Thymus (tissue), 11 donors: ENCODE measurements around the gene RBM38. TPM values are rescaled to one million over a fixed set of nuclear protein-coding genes. Genes with fewer than 3 reads are reported as not detected.
A peak's percentile ranks its signal among the peaks of the same experiment; 100 is the strongest.

ENCODE experiments used
- DNase-seq, 9 donors: peaks; one replicate each; pipeline ENCODE4 v3.0.0-alpha.2; 2013; ENCODE audit warnings: low spot score in 9 of 9, low read depth in 6 of 9, missing footprints in 1 of 9
- H3K27ac ChIP-seq, 2 donors: one replicate each; pipeline ENCODE4 v1.5.1; 2013; ENCODE audit warnings: control low read depth in 1 of 2, low read depth in 1 of 2, low read length in 1 of 2, mild to moderate bottlenecking in 1 of 2, moderate library complexity in 1 of 2
- H3K27me3 ChIP-seq, 2 donors: one replicate each; pipeline ENCODE4 v1.5.1; 2013; ENCODE audit warnings: low read length in 1 of 2; ENCODE audit not compliant: control insufficient read depth in 2 of 2, insufficient read depth in 1 of 2
- H3K36me3 ChIP-seq, 2 donors: one replicate each; pipeline ENCODE4 v1.5.1; 2013; ENCODE audit warnings: low read length in 1 of 2, mild to moderate bottlenecking in 1 of 2, moderate library complexity in 1 of 2; ENCODE audit not compliant: control insufficient read depth in 2 of 2, insufficient read depth in 2 of 2
- H3K4me1 ChIP-seq, 2 donors: one replicate each; pipeline ENCODE4 v1.5.1; 2013; ENCODE audit warnings: low read length in 2 of 2; ENCODE audit not compliant: control insufficient read depth in 2 of 2, insufficient read depth in 2 of 2
- H3K4me3 ChIP-seq, 2 donors: one replicate each; pipeline ENCODE4 v1.5.1; 2013; ENCODE audit warnings: low read length in 2 of 2, control low read depth in 1 of 2, mild to moderate bottlenecking in 1 of 2
- H3K9me3 ChIP-seq, 2 donors: one replicate each; pipeline ENCODE4 v1.5.1; 2013; ENCODE audit warnings: low read length in 1 of 2, mild to moderate bottlenecking in 1 of 2; ENCODE audit not compliant: control insufficient read depth in 2 of 2, insufficient read depth in 1 of 2
- WGBS: extraction: QIAGEN DNeasy Blood & Tissue Kit; methylation state at CpG from one replicate; pipeline ENCODE4 v1.1.7; 2013; 5-methylcytosine and 5-hydroxymethylcytosine counted together
- polyA plus RNA-seq: library from polyadenylated mRNA; stranded (reverse); fragments of 200-250 nt; gene quantifications from one replicate; pipeline ENCODE4 v1.2.3, GENCODE V29; 2013
- total RNA-seq: library from RNA; stranded (reverse); fragments of 120-200 nt; gene quantifications from one replicate; pipeline ENCODE4 v1.2.4, GENCODE V29; 2013
- donor health status: healthy.

RBM38 gene
- total and polyA plus RNA-seq, 2 donors = 49.2 to 84.6 TPM

GRCh38 chr20:57433657-57434389, 42.6 kb downstream of the RBM38 start:
- peaks cover 0 to 10% of the 10 kb centered on the region in 2 donors for H3K27me3 ChIP-seq
- peaks cover 0 to 14% of the 10 kb centered on the region in 2 donors for H3K9me3 ChIP-seq
- DNase-seq = peak in 1 of 9 donors; percentile 40
- H3K4me1 ChIP-seq = peaks cover 40 to 49% of the 10 kb centered on the region in 2 donors
- H3K27ac ChIP-seq = peak overlapping the region in 1 of 2 donors; percentile 93
- WGBS = 84% methylated on average over 14 of the region's 14 CpGs
- no peak overlapping the region for H3K4me3 ChIP-seq
- H3K36me3 ChIP-seq = no peaks in the 10 kb centered on the region

GRCh38 chr20:57434390-57434700, 43.1 kb downstream of the RBM38 start:
- peak in 1 of 9 donors; percentile 39 for DNase-seq
- Histone ChIP-seq H3K27ac (no peak overlapping the region), H3K4me3 (no peak overlapping the region), H3K27me3 (peaks cover 0 to 10% of the 10 kb centered on the region in 2 donors), H3K9me3 (peaks cover 0 to 14% of the 10 kb centered on the region in 2 donors), H3K4me1 (peaks cover 40 to 49% of the 10 kb centered on the region in 2 donors), H3K36me3 (no peaks in the 10 kb centered on the region)
- WGBS = 93% methylated on average over 9 of the region's 9 CpGs

- WGBS = 62% methylated on average over 10 of the region's 10 CpGs
- Histone ChIP-seq H3K27ac (peak overlapping the region in 1 of 2 donors; percentile 3), H3K9me3 (peaks cover 0 to 14% of the 10 kb centered on the region in 2 donors), H3K27me3 (peaks cover 0 to 10% of the 10 kb centered on the region in 2 donors), H3K4me3 (no peak overlapping the region), H3K4me1 (peaks cover 40 to 49% of the 10 kb centered on the region in 2 donors), H3K36me3 (no peaks in the 10 kb centered on the region)
- DNase-seq = no peak
Observed at GRCh38 chr20:57435105-57435497, 43.9 kb downstream of the RBM38 start.

GRCh38 chr20:57435498-57436222, 44.5 kb downstream of the RBM38 start:
- H3K36me3 ChIP-seq = no peaks in the 10 kb centered on the region
- H3K9me3 ChIP-seq = peaks cover 0 to 14% of the 10 kb centered on the region in 2 donors
- H3K27me3 ChIP-seq = peaks cover 0 to 10% of the 10 kb centered on the region in 2 donors
- H3K4me1 ChIP-seq = peaks cover 40 to 50% of the 10 kb centered on the region in 2 donors
- H3K27ac ChIP-seq = peak overlapping the region in 1 of 2 donors; percentile 20
- DNase-seq = peak in 6 of 9 donors; percentile 37 to 80 (median 54)
- H3K4me3 ChIP-seq = no peak overlapping the region
- WGBS = 42% methylated on average over 25 of the region's 25 CpGs

DNA sequence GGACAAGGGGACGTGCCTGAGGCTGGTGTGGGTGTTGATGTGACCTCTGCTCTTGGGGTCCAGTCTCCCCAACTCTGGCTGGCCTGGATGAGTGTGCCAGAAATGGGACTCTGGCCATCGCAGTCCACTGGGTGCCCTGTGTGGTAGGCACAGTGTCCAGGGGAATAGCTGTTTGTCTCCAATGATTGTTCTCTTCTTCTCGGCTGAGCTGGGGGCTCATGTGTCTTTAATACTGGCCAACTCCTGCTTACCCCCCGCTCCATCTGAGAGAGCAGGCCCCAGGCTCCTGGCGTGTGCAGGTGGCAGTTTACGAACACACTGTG, 45.0 kb downstream of the RBM38 start:
- 96% methylated on average over 6 of the region's 6 CpGs for WGBS
- Histone ChIP-seq H3K4me1 (peaks cover 40 to 51% of the 10 kb centered on the region in 2 donors), H3K27ac (no peak overlapping the region), H3K36me3 (no peaks in the 10 kb centered on the region), H3K4me3 (no peak overlapping the region), H3K9me3 (peaks cover 0 to 14% of the 10 kb centered on the region in 2 donors), H3K27me3 (peaks cover 0 to 10% of the 10 kb centered on the region in 2 donors)
- DNase-seq = no peak

- Histone ChIP-seq H3K4me1 (peaks cover 36 to 42% of the 10 kb centered on the region in 2 donors), H3K27me3 (peaks cover 0 to 10% of the 10 kb centered on the region in 2 donors), H3K9me3 (peaks cover 0 to 14% of the 10 kb centered on the region in 2 donors), H3K27ac (no peak overlapping the region), H3K4me3 (no peak overlapping the region), H3K36me3 (no peaks in the 10 kb centered on the region)
- DNase-seq = no peak
- 87% methylated on average over 9 of the region's 9 CpGs for WGBS
Observed at GRCh38 chr20:57437267-57437666, 46.1 kb downstream of the RBM38 start.

DNA sequence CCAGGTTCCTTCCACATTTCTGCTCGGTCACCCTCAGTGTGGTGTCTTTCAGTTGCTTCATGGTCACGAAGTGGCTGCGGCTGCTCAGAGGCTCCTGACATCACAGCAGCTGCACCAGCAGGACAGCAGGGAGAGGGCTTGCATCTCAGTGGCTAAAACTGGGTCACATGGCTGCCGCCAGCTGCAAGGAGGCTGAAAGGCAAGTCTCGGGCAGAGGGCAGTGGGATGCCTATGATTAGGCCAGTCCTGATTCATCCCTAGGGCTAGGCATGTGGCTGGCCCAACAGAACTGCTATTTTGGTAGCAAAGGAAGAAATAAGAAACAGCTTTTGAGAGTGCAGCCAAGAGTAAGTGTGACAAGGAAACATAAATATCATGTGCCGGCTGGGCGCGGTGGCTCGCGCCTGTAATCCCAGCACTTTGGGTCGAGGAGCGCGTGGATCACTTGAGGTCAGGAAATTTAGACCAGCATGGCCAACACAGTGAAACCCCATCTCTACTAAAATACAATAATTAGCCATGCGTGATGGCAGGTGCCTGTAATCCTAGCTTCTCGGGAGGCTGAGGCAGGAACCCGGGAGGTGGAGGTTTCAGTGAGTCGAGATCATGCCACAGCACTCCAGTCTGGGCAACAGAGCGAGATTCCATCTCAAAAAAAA, 46.6 kb downstream of the RBM38 start:
- peaks cover 0 to 14% of the 10 kb centered on the region in 2 donors for H3K9me3 ChIP-seq
- no peaks in the 10 kb centered on the region for H3K36me3 ChIP-seq
- WGBS = 84% methylated on average over 18 of the region's 18 CpGs
- H3K4me3 ChIP-seq = no peak overlapping the region
- H3K27ac ChIP-seq = no peak overlapping the region
- peaks cover 30 to 36% of the 10 kb centered on the region in 2 donors for H3K4me1 ChIP-seq
- DNase-seq = no peak
- peaks cover 0 to 10% of the 10 kb centered on the region in 2 donors for H3K27me3 ChIP-seq

DNA sequence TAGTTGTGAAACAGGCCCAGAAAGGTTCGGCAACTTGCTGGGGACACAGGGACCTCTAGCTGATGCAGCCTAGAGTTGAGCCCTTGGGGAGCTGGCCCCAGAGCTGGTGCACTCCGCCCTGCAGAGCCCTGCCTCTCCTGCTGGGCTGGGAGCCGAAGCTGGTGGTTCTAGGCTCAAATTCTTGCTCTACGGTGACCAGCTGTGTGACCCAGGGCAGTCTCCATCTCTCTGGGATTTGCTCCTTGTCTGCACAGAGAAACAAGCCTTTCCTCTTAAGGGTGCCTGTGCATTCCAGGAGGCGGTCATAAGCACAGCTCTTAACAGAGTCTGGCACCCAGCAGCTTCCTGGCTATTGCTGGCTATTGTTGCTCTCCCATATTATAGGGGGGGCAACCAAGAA, 47.4 kb downstream of the RBM38 start:
- H3K9me3 ChIP-seq = peaks cover 0 to 14% of the 10 kb centered on the region in 2 donors
- DNase-seq = no peak
- H3K4me3 ChIP-seq = no peak overlapping the region
- H3K4me1 ChIP-seq = peaks cover 23 to 29% of the 10 kb centered on the region in 2 donors
- no peaks in the 10 kb centered on the region for H3K36me3 ChIP-seq
- WGBS = 95% methylated on average over 5 of the region's 5 CpGs
- peaks cover 0 to 10% of the 10 kb centered on the region in 2 donors for H3K27me3 ChIP-seq
- H3K27ac ChIP-seq = no peak overlapping the region

DNA sequence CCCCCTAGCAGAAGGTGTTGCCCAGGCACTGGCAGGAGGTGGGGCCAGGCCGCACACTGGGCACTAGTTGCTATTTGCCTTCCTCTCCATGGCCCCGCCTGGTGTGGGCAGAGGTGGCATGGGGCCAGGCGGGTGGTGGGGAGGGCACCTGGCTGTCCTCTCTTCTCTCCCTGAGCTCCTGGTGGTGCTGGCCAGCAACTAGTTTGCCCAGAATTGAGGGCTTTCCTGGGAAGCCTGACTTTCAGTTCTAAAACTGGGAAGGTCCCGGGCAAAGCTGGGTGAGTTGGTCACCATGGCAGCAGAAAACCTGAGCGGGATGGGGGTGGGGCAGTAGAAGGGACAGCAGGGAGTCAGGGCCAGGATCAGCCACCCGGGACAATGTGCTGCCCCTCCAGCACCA, 48.2 kb downstream of the RBM38 start:
- WGBS = 93% methylated on average over 6 of the region's 6 CpGs

More for the DNA sequence above, 48.2 kb downstream of the RBM38 start:
- peaks cover 0 to 14% of the 10 kb centered on the region in 2 donors for H3K9me3 ChIP-seq
- H3K4me1 ChIP-seq = peaks cover 17 to 20% of the 10 kb centered on the region in 2 donors
- DNase-seq = no peak
- H3K27me3 ChIP-seq = peaks cover 0 to 10% of the 10 kb centered on the region in 2 donors
- no peaks in the 10 kb centered on the region for H3K36me3 ChIP-seq
- H3K4me3 ChIP-seq = no peak overlapping the region
- no peak overlapping the region for H3K27ac ChIP-seq
